GM19043 (cell line): ENCODE data around the gene MIR17HG.
"Not testable (repeated sequence)": the region's sequence is repeated elsewhere in the genome, so short reads cannot be mapped to it uniquely, and the experiment has no call there.

Experiments used
- ATAC-seq: cut with Tn5 transposase; IDR thresholded peaks from one replicate; pipeline ENCODE4 v1.9.1; 2021; ENCODE audit warnings: low read depth; ENCODE audit not compliant: unreplicated experiment

The MIR17HG gene

GRCh38 chr13:91347202-91347995 lies at the start of gene MIR17HG:
Gene MIR17HG, plus strand, starts transcription at chr13:91347687.
- peak; percentile 51 for ATAC-seq

- no peak for ATAC-seq
Measured at GRCh38 chr13:91298060-91298459, 49.4 kb upstream of the MIR17HG start.

- ATAC-seq, result peak; percentile 80
Measured at GRCh38 chr13:91302111-91302510, 45.4 kb upstream of the MIR17HG start.

- ATAC-seq, result no peak
Measured at GRCh38 chr13:91303031-91303430, 44.5 kb upstream of the MIR17HG start.

GRCh38 chr13:91304741-91305140 lies 42.7 kb upstream of the MIR17HG start:
- ATAC-seq, result no peak

GRCh38 chr13:91305652-91306051 lies 41.8 kb upstream of the MIR17HG start:
- ATAC-seq, result no peak

- no peak for ATAC-seq
Measured at GRCh38 chr13:91307887-91308286, 39.6 kb upstream of the MIR17HG start.

- no peak for ATAC-seq
Measured at GRCh38 chr13:91308299-91308698, 39.2 kb upstream of the MIR17HG start.

- ATAC-seq, result no peak
Measured at GRCh38 chr13:91311491-91311890, 36.0 kb upstream of the MIR17HG start.

- peak; percentile 32 for ATAC-seq
Measured at GRCh38 chr13:91312324-91312723, 35.2 kb upstream of the MIR17HG start.

GRCh38 chr13:91313103-91313502 lies 34.4 kb upstream of the MIR17HG start:
- peak; percentile 62 for ATAC-seq

GRCh38 chr13:91313581-91313980 lies 33.9 kb upstream of the MIR17HG start:
- peak; percentile 74 for ATAC-seq

GRCh38 chr13:91314888-91315287 lies 32.6 kb upstream of the MIR17HG start:
- ATAC-seq, result no peak

GRCh38 chr13:91318886-91319285 lies 28.6 kb upstream of the MIR17HG start:
- no peak for ATAC-seq

GRCh38 chr13:91319996-91320395 lies 27.5 kb upstream of the MIR17HG start:
- ATAC-seq, result no peak

GRCh38 chr13:91320990-91321389 lies 26.5 kb upstream of the MIR17HG start:
- not testable (repeated sequence) for ATAC-seq

- no peak for ATAC-seq
Measured at GRCh38 chr13:91323349-91323748, 24.1 kb upstream of the MIR17HG start.

GRCh38 chr13:91326146-91326545 lies 21.3 kb upstream of the MIR17HG start:
- ATAC-seq, result no peak

- no peak for ATAC-seq
Measured at GRCh38 chr13:91328726-91329125, 18.8 kb upstream of the MIR17HG start.

GRCh38 chr13:91329733-91330132 lies 17.8 kb upstream of the MIR17HG start:
- peak; percentile 40 for ATAC-seq

GRCh38 chr13:91331047-91331915 lies 16.2 kb upstream of the MIR17HG start:
- ATAC-seq, result peak; percentile 63

GRCh38 chr13:91346062-91346461 lies 1.4 kb upstream of the MIR17HG start:
- no peak for ATAC-seq
